PC-3 (cell line): Measurements from ENCODE around the gene ZNF600.

Experiments
- EZH2 ChIP-seq: fragments of 300-600 bp; sonication (generic); IDR thresholded peaks from one replicate; pipeline ENCODE4 v1.6.1; 2017; ENCODE audit warnings: antibody characterized with exemption, mild to moderate bottlenecking, low read length; ENCODE audit not compliant: unreplicated experiment
- TF ChIP-seq, protein P1 (sequence below): fragments of 300-600 bp; sonication (generic); conservative IDR thresholded peaks from 2 replicates; pipeline ENCODE4 v1.5.1; 2017; ENCODE audit warnings: antibody characterized with exemption, low read depth, mild to moderate bottlenecking, low read length

DNA sequence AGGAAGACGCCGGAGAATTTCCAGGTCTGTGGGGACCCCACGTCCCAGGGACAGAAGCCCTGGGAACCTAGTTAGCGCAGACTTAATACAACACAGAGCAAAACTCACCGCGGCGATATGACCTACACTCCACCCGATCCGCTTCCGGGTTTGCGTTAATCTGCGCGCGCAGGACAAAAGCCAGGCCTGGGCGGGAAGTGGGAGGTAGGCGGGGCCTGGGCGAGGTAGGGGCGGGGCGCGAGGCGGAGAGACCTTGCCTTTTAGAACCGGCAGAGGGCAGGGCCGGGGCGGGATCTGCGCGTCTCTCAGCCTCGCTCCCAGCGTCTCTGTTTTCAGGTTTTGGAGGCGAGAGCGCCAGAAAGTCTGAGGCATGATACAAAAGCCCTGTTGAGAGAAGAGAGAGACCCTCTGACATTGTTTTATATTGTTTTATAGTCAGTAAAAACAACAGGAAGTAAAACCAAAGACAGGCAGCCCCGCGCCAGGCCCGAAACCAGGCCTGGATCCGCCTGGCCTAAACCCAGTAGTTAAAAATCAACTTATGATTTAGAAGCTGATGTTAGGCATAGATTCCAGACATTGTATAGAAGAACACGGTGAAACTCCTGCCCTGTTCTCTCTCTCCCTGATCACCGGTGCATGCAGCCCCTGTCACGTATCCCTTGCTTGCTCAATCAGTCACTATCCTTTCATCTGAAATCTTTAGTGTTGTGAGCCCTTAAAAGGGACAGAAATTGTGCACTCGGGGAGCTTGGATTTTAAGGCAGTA lies 51.5 kb downstream of the ZNF600 start, which contains the start of gene ZNF611:
- TF ChIP-seq, protein P1, sequence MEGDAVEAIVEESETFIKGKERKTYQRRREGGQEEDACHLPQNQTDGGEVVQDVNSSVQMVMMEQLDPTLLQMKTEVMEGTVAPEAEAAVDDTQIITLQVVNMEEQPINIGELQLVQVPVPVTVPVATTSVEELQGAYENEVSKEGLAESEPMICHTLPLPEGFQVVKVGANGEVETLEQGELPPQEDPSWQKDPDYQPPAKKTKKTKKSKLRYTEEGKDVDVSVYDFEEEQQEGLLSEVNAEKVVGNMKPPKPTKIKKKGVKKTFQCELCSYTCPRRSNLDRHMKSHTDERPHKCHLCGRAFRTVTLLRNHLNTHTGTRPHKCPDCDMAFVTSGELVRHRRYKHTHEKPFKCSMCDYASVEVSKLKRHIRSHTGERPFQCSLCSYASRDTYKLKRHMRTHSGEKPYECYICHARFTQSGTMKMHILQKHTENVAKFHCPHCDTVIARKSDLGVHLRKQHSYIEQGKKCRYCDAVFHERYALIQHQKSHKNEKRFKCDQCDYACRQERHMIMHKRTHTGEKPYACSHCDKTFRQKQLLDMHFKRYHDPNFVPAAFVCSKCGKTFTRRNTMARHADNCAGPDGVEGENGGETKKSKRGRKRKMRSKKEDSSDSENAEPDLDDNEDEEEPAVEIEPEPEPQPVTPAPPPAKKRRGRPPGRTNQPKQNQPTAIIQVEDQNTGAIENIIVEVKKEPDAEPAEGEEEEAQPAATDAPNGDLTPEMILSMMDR: peak; percentile 52
- no peak for TF ChIP-seq EZH2
